Prostate gland (tissue), 2 donors: ENCODE data around the gene MTCH1. TPM values are rescaled to one million over a fixed set of nuclear protein-coding genes. Genes with fewer than 3 reads are reported as not detected.

Experiments used
- DNase-seq: peaks from one replicate; pipeline ENCODE4 v3.0.0-alpha.2; 2019; ENCODE audit warnings: low spot score
- H3K27ac ChIP-seq, 2 donors: fragments of 200-600 bp; sonication (generic); 2 replicates each; pipeline ENCODE4 v1.5.1; 2017 to 2019
- H3K27me3 ChIP-seq: fragments of 200-600 bp; sonication (generic); replicated peaks from 2 replicates; pipeline ENCODE4 v1.5.1; 2019; ENCODE audit not compliant: insufficient read depth
- H3K36me3 ChIP-seq, 2 donors: fragments of 200-600 bp; sonication (generic); 1 replicate in 1 of 2; 2 replicates in 1 of 2; pipeline versions ENCODE4 v1.5.1 to v1.8.1; 2017 to 2019
- H3K4me1 ChIP-seq: fragments of 200-600 bp; sonication (generic); replicated peaks from 2 replicates; pipeline ENCODE4 v1.5.1; 2019
- H3K4me3 ChIP-seq, 2 donors: fragments of 200-600 bp; sonication (generic); 2 replicates each; pipeline ENCODE4 v1.5.1; 2017 to 2019
- H3K9me3 ChIP-seq: fragments of 200-600 bp; sonication (generic); 2 replicates; pipeline ENCODE4 v1.5.1; 2017
- POLR2A ChIP-seq: fragments of 450-650 bp; IDR thresholded peaks from one replicate; pipeline ENCODE4 v1.6.1; 2016; ENCODE audit warnings: antibody characterized with exemption, mild to moderate bottlenecking
- POLR2AphosphoS5 ChIP-seq: sonication (generic); formaldehyde crosslinking; IDR thresholded peaks from one replicate; pipeline ENCODE4 v1.6.1; 2017; ENCODE audit warnings: antibody characterized with exemption
- WGBS: methylation state at CpG from one replicate; pipeline ENCODE4 v1.1.5; 2018; 5-methylcytosine and 5-hydroxymethylcytosine counted together
- intact Hi-C: fragments of 100-400 bp; cut with DNase I; formaldehyde crosslinking; loops from one replicate; pipeline ENCODE4 v1.14.2; 2022
- total RNA-seq, 2 donors: library from RNA; depleted of rRNA; stranded (reverse); fragments of >200 nt; gene quantifications; one replicate each; pipeline ENCODE4 v1.1.0, GENCODE V29; 2016
- TF ChIP-seq, protein P1 (sequence below), 4 experiments: fragments of 200-600 bp in 2 of 4; fragments of 450-650 bp in 2 of 4; sonication (generic) in 2 of 4; IDR thresholded peaks; 1 replicate in 3 of 4; 2 replicates in 1 of 4; pipeline ENCODE4 v1.5.1; 2016 to 2019; ENCODE audit warnings: antibody characterized with exemption in 4 of 4, mild to moderate bottlenecking in 2 of 4, moderate library complexity in 2 of 4

MTCH1 gene
- total RNA-seq, 2 donors from 2014 or later: 269 to 367 TPM

GRCh38 chr6:37025621-37026466 is 39.8 kb upstream of the MTCH1 start:
- no peak overlapping the region for H3K27ac ChIP-seq
- no peak for TF ChIP-seq POLR2AphosphoS5
- no peak for TF ChIP-seq POLR2A
- TF ChIP-seq, protein P1, sequence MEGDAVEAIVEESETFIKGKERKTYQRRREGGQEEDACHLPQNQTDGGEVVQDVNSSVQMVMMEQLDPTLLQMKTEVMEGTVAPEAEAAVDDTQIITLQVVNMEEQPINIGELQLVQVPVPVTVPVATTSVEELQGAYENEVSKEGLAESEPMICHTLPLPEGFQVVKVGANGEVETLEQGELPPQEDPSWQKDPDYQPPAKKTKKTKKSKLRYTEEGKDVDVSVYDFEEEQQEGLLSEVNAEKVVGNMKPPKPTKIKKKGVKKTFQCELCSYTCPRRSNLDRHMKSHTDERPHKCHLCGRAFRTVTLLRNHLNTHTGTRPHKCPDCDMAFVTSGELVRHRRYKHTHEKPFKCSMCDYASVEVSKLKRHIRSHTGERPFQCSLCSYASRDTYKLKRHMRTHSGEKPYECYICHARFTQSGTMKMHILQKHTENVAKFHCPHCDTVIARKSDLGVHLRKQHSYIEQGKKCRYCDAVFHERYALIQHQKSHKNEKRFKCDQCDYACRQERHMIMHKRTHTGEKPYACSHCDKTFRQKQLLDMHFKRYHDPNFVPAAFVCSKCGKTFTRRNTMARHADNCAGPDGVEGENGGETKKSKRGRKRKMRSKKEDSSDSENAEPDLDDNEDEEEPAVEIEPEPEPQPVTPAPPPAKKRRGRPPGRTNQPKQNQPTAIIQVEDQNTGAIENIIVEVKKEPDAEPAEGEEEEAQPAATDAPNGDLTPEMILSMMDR (IDR thresholded peaks at IDR 0.05): no peak
- no peaks in the 10 kb centered on the region for H3K9me3 ChIP-seq
- H3K27me3 ChIP-seq: no peaks in the 10 kb centered on the region
- intact Hi-C loops: loop anchor here (5.0 kb wide), 1 partner anchor 186 kb away; no protein-coding TSS in a partner anchor
- H3K36me3 ChIP-seq: no peaks in the 10 kb centered on the region
- no peak for DNase-seq
- no peak overlapping the region for H3K4me3 ChIP-seq
- 92% methylated on average over 24 of the region's 24 CpGs for WGBS
- no peaks in the 10 kb centered on the region for H3K4me1 ChIP-seq

GRCh38 chr6:37024656-37025337 is 38.8 kb upstream of the MTCH1 start:
- peak; percentile 45 for TF ChIP-seq POLR2A
- TF ChIP-seq, protein P1 (IDR thresholded peaks at IDR 0.05): no peak
- peak; percentile 67 for TF ChIP-seq POLR2AphosphoS5
- peak; percentile 83 for DNase-seq
- no peak overlapping the region for H3K27ac ChIP-seq
- 50% methylated on average over 15 of the region's 15 CpGs for WGBS
- H3K4me3 ChIP-seq: no peak overlapping the region
- intact Hi-C loops: loop anchor here (5.0 kb wide), 1 partner anchor 188 kb away; no protein-coding TSS in a partner anchor
- H3K9me3 ChIP-seq: no peaks in the 10 kb centered on the region
- no peaks in the 10 kb centered on the region for H3K27me3 ChIP-seq
- H3K4me1 ChIP-seq: no peaks in the 10 kb centered on the region
- H3K36me3 ChIP-seq: no peaks in the 10 kb centered on the region

DNA sequence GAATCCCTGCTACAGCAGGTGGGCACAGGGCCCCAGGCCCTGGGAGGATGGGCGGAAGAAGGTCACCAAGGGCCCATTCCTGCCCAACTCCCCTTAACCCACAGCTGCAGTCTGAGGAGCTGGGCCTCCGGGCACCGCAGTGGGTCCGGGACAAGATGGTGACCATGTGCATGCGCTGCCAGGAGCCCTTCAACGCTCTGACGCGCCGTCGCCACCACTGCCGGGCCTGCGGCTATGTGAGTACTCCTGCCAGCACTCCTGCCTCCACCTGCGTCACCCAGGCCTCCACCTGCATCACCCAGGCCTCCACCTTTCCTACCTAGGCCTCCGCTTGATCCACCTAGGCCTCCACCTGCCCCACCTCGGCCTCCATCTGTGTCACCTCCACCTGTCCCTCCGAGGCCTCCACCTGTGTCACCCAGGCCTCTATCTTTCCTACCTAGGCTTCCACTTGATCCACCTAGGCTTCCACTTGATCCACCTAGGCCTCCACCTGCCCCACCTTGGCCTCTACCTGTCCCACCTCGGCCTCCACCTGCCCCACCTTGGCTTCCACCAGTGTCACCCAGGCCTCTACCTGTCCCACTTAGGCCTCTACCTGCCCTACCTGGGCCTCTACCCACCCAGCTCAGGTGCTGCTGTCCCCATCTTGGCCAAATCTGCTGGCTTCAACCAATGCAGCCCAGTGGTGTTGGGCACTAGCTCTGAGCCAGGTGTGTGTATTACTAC is 36.3 kb upstream of the MTCH1 start:
- H3K36me3 ChIP-seq: no peaks in the 10 kb centered on the region
- peaks cover 3% of the 10 kb centered on the region for H3K4me1 ChIP-seq
- H3K27ac ChIP-seq: no peak overlapping the region
- no peak for DNase-seq
- H3K27me3 ChIP-seq: no peaks in the 10 kb centered on the region
- TF ChIP-seq POLR2A: no peak
- TF ChIP-seq, protein P1 (IDR thresholded peaks at IDR 0.05): no peak
- 96% methylated on average over 17 of the region's 17 CpGs for WGBS
- intact Hi-C loops: no loop called here
- no peaks in the 10 kb centered on the region for H3K9me3 ChIP-seq
- H3K4me3 ChIP-seq: no peak overlapping the region

DNA sequence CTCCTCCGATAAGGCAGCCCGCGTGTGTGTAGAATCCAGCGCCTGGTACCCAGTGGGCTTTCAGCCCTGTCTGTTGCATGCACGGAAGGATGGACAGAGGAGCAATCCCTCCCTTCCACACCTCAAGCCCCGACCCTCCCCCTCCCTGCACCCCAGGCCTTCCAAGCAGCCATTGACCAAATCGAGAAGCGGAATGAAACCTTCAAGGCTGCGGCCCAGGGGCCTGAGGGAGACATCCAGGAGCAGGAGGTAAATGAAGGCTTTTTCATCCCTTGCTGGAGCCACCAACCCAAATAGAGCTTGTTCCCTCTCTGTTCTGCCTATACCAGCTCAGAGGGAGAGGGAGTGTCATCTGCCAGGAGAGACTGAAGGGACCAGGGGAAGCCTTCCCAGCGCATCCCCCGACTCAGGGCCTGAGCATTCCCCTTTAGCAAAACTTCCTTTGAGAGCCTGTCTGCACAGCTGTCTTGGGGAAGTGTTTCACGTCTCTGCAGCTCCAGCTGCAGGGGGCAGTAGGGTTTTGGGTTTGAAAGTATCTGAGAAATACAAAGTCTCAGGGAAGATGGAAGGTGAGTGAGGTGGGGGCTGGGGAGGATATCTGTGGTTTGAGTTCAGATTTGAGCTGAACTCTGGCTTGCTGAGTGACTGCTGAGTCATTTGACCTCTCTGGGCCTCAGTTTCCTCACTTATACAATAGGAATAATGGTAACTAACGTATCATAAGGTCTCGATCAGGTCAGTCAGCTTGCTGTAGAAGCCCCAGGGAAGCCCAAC is 35.5 kb upstream of the MTCH1 start:
- Histone ChIP-seq H3K4me3 (no peak overlapping the region), H3K27ac (no peak overlapping the region), H3K9me3 (no peaks in the 10 kb centered on the region), H3K36me3 (no peaks in the 10 kb centered on the region), H3K27me3 (no peaks in the 10 kb centered on the region), H3K4me1 (peaks cover 3% of the 10 kb centered on the region)
- TF ChIP-seq POLR2AphosphoS5 (no peak), POLR2A (no peak)
- TF ChIP-seq, protein P1 (IDR thresholded peaks at IDR 0.05): peak in 1 of 4 experiments; percentile 32
- 87% methylated on average over 14 of the region's 14 CpGs for WGBS
- no peak for DNase-seq
- intact Hi-C loops: no loop called here
